HG03280 (cell line): ENCODE results near the gene VSX1.

Experiments
- ATAC-seq: cut with Tn5 transposase; IDR thresholded peaks from one replicate; pipeline ENCODE4 v1.9.1; 2021; ENCODE audit warnings: mild to moderate bottlenecking, moderate library complexity; ENCODE audit not compliant: unreplicated experiment

The VSX1 gene

DNA sequence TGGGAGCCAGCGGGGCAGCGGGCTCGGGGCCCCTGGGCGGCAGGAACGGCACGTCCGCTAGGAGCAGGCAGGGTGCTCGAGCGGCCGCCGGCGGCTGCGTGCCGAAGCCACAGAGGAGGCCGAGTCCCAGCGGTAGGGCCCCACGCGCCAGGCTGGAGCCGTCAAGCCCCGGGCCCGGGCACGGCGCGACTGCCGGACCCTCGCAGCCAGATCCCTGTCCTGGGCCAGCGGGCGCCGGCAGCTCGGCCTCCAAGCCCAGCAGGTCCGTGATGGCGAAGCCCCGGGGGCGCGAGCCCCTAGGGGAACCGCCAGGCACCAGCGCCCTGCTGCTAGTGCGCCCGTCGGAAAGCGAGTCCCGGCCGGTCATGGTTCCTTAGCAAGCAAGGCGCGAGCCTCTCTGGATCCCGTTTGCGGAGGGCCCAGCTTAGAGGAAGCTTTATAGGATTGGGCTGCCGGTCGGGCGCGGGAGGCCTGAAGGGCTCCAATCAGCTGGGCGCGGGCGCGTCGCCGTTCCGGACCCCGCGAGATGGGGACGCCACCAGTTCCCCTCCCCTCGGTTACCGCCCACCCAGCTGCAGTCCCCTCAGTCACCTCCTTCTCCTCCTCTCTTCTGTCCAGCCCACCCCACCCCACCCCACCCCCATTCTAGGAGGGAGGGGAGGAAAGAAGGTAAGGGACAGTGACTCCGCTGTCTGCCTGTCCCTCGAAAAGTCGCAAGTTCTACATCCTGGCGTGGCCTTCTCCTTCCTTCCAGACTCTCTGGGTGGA, at the start of gene VSX1:
VSX1 (minus strand) TSS at position 412 of the 768 bp plus-strand sequence; CDS start at position 367, 45 bp downstream.
- no peak for ATAC-seq

DNA sequence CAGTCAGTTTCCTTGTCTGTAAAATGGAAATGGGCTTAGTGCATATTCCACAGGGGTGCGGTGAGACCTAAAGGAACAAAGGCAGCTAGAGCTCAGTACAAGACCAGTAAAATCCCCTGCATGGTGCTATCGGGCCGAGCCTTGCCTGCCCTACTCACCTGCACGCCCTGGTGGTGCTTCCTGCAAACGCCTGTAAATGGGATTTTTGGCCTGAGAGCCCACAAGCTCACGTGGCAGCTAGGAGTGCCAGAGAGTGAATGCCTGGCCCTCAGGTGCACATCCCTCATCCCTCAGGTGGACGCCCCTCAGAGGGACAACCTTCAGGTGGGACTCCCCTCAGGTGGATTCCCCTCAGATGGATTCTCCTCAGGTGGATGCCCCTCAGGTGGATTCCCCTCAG, 48.0 kb upstream of the VSX1 start:
- ATAC-seq: no peak

DNA sequence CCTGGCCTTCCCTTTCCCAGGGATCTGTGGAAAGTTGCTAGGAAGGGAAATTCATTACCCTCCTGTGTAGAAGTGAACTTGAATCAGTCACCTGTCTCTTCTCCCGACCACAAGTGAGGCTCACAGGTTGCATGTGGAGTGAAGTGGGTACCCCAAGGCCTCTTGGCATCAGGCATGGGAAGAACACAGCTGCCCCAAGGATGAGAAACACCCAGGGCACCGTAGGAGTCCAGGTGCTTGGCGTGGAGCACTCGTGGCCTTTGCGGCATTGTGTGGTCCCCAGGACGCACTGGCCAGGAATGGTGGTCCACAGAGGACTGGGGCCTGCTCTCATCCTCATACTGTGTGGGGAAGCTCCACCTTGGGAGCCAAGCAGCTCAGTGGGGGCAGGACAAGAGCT, 47.5 kb upstream of the VSX1 start:
- ATAC-seq: no peak

DNA sequence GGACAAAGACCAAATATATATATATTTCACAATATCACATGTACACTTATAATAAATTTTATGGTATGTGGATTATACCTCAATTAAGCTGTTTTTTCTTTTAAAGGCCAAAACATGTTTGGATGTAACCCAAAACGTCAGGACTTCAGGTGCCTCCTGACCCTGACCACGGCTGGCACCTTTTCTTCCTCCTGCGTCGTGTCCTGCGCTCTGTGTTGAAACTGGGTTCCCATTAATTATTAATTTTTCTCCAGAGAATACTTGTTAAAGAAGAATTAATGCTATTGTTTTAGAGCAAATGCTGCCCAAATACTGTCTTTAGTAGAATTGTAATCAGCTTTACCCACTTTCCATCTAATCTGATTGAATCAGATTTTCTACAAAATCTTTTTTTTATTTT, 46.7 kb upstream of the VSX1 start:
- no peak for ATAC-seq

- no peak for ATAC-seq
Observed at GRCh38 chr20:25127761-25128537, 46.0 kb upstream of the VSX1 start.

DNA sequence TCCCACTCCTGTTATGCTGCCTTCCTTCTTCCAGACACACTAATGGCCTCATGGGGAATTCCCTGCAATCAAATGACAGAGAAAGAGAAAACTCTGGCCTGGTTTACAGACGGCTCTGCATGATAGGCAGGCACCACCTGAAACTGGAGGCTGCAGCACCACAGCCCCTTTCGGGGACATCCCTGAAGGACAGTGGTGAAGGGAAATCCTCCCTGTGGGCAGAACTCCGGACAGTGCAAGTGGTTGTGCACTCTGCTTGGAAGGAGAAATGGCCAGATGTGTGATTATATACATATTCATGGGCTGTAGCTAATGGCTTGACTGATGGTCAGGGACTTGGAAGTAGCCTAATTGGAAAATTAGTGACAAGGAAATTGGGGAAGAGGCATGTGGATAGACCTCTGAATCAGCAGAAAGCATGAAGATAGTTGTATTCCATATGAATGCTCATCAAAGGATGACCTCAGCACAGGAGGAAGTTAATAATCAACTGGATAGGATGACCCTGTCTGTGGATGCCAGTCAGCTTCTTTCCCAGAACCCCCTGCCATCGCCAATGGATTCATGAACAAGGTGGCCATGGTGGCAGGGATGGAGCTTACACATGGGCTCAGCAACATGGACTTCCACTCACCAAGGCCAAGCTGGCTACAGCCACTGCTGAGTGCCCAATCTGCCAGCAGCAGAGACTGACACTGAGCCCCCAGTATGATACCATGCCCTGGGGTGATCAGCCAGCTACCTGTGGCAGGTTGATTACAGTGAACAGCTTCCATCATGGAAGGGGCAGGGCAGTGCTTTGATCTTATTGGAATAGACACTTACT, 44.5 kb upstream of the VSX1 start:
- ATAC-seq: no peak

- ATAC-seq: no peak
Observed at GRCh38 chr20:25125636-25126035, 43.7 kb upstream of the VSX1 start.

GRCh38 chr20:25120920-25121319, 39.0 kb upstream of the VSX1 start:
- ATAC-seq: no peak

DNA sequence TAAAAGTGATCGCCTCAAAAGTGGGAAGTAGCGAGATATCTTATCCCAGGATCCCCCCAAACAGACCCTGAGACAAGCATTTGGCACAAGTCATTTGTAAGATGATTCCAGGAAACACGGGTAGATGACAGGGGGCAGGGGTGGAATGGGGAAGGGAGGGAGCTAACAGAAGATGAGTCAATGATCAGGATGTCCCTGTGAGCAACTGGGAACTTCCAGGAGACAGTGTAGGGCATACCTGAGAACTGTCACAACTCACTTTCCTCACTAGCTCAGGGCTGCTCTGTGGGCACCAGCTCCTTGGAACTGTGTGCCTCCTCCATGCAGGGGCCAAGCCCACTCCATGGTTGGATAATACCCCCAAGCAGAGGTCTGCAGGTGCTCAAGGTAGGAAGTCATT, 38.5 kb upstream of the VSX1 start:
- no peak for ATAC-seq

GRCh38 chr20:25118529-25118928, 36.6 kb upstream of the VSX1 start:
- ATAC-seq: no peak

DNA sequence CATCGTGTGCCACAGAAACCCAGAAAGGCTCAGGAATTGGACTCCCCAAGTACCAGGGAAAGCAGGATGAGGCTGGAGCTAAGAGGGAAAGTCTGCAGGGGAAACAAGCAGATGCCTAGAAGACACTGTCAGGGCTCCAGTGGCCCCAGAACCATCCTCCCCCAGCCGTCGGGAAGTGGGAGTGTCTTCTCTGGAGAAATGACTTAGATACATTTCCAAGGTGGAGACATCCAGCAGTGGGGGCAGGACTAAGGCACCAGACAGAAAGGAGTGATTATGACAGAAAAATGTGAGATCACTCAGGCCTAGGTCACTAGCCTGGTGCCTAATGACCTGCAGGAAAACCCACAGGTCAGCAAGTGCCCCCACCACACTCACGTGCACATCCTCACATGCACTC, 36.0 kb upstream of the VSX1 start:
- no peak for ATAC-seq

GRCh38 chr20:25116739-25117458, 35.0 kb upstream of the VSX1 start:
- ATAC-seq: no peak

DNA sequence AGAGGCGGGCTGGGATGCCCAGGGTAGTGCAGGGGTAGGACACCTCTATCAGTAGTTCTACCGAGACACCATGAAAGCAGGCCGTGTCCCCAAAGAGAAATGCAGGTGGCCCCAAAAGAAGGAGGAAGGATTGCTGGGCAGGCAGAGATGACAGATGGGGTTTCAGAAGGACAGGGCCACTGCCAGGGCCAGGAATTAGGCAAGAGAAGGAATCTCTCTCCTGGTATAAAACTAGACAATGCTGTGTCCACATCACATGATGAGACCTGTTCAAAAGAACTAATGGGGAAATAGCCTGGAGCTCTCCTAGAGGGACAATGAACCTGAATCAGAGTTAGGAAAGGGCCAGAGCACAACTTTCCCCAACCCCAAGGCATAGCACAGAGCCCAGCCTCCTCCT, 21.6 kb upstream of the VSX1 start:
- ATAC-seq: no peak

DNA sequence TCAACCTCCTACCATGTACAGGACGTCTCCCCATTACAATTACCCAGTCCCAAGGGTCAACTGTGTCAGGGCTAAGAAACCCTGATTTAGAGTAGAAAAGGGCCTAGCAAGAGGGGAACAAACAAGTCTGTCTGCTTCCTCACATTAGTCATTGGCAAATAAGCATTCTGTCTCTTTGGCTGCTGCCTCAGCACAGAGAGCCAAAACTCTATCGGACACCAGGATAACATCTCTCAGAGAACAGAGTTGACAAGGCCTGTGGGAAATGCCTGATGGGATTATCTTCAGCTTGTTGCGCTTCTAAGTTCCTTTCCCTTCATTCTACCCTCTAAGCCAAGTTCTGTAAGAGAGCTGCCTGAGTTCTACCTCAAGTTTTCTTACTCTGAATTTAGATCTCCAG, 19.0 kb upstream of the VSX1 start:
- ATAC-seq: no peak

DNA sequence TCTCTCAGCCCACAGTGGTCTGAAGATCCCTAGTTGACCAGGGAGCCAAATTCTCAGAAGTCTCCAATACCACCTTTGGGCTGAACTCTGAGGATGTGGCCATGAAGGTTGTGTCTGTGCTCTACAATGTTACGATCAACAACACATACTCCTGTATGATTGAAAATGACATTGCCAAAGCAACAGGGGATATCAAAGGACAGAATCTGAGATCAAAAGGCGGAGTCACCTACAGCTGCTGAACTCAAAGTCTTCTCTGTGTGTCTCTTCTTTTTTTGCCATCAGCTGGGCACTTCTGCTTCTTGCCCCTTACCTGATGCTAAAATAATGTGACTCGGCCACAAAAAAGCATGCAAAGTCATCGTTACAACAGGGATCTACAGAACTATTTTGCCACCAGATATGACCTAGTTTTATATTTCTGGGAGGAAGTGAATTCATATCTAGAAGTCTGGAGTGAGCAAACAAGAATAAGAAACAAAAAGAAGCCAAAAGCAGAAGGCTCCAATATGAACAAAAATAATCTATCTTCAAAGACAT, 17.7 kb upstream of the VSX1 start:
- no peak for ATAC-seq

DNA sequence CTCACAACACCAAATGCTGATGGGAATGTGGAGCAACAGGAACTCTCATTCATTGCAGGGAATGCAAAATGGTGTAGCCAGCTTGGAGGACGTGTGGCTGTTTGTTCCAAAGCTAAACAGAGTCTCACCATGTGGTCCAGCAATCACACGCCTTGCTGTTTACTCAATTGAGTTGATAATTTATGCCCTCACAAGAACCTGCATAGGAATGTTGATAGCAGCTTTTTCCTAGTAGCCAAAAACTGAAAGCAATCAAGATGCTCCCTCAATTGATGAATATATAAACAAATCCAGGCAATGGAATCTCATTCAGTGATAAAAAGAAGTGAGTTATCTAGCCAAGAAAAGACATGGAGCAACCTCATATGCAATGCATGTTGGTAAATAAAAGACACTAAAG, 15.6 kb upstream of the VSX1 start:
- no peak for ATAC-seq

- no peak for ATAC-seq
Observed at GRCh38 chr20:25090492-25091429, 8.8 kb upstream of the VSX1 start.

DNA sequence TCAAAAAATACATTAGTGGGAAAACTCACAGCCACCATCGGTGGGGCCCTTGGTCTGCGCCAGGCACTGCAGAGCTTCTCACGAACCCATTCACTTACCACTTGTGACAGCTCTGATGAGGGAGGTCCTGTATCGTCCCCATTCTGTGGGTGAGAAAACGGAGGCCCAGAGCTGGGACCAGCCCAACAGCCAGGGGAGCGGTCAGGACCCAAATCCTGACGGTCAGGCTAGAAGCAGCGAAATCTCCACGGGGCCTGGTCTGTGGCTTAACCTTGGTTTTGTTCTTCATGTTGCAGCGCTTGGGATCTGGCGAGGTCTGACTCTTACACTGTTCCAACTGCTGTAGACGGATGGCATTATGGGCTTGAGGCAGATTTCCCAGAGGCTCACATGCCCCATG, 7.7 kb upstream of the VSX1 start:
- no peak for ATAC-seq

- ATAC-seq: no peak
Observed at GRCh38 chr20:25089096-25089495, 7.2 kb upstream of the VSX1 start.

- ATAC-seq: no peak
Observed at GRCh38 chr20:25088267-25088666, 6.3 kb upstream of the VSX1 start.
